ENCODE measurements around the gene MFGE8.
"Not testable (repeated sequence)": the region's sequence is repeated elsewhere in the genome, so short reads cannot be mapped to it uniquely, and the experiment has no call there.

The MFGE8 gene

GRCh38 chr15:88913017-88913849 is at the start of gene MFGE8:
MFGE8 (minus strand) TSS chr15:88913379; CDS start chr15:88913319, 60 bp downstream.
- peak; percentile 67 to 70 for DNase-seq (ENCODE audit: low read depth in 2 of 2)

- no peak for DNase-seq (ENCODE audit: low read depth in 2 of 2)
Measured at GRCh38 chr15:88959445-88959844, 46.3 kb upstream of the MFGE8 start.

GRCh38 chr15:88956906-88957305 is 43.7 kb upstream of the MFGE8 start:
- DNase-seq (ENCODE audit: low read depth in 2 of 2): no peak

- DNase-seq (ENCODE audit: low read depth in 2 of 2): no peak
Measured at GRCh38 chr15:88956263-88956662, 43.1 kb upstream of the MFGE8 start.

GRCh38 chr15:88954431-88955277 is 41.5 kb upstream of the MFGE8 start:
- DNase-seq (ENCODE audit: low read depth in 2 of 2): no peak

GRCh38 chr15:88950600-88951160 is 37.5 kb upstream of the MFGE8 start:
- no peak for DNase-seq (ENCODE audit: low read depth in 2 of 2)

- no peak for DNase-seq (ENCODE audit: low read depth in 2 of 2)
Measured at GRCh38 chr15:88949734-88950400, 36.7 kb upstream of the MFGE8 start.

GRCh38 chr15:88940110-88940675 is 27.0 kb upstream of the MFGE8 start:
- no peak for DNase-seq (ENCODE audit: low read depth in 2 of 2)

GRCh38 chr15:88939486-88939806 is 26.3 kb upstream of the MFGE8 start:
- DNase-seq (ENCODE audit: low read depth in 2 of 2): no peak

- no peak for DNase-seq (ENCODE audit: low read depth in 2 of 2)
Measured at GRCh38 chr15:88938802-88939485, 25.8 kb upstream of the MFGE8 start.

- not testable (repeated sequence) for DNase-seq (ENCODE audit: low read depth in 2 of 2)
Measured at GRCh38 chr15:88934449-88934848, 21.3 kb upstream of the MFGE8 start.

GRCh38 chr15:88932875-88933330 is 19.7 kb upstream of the MFGE8 start:
- DNase-seq (ENCODE audit: low read depth in 2 of 2): no peak

- DNase-seq (ENCODE audit: low read depth in 2 of 2): no peak
Measured at GRCh38 chr15:88932271-88932874, 19.2 kb upstream of the MFGE8 start.

- DNase-seq (ENCODE audit: low read depth in 2 of 2): no peak
Measured at GRCh38 chr15:88930579-88930978, 17.4 kb upstream of the MFGE8 start.

- DNase-seq (ENCODE audit: low read depth in 2 of 2): not testable (repeated sequence)
Measured at GRCh38 chr15:88929358-88930098, 16.3 kb upstream of the MFGE8 start.

- not testable (repeated sequence) for DNase-seq (ENCODE audit: low read depth in 2 of 2)
Measured at GRCh38 chr15:88928192-88928591, 15.0 kb upstream of the MFGE8 start.

- not testable (repeated sequence) for DNase-seq (ENCODE audit: low read depth in 2 of 2)
Measured at GRCh38 chr15:88925648-88926047, 12.5 kb upstream of the MFGE8 start.

- not testable (repeated sequence) for DNase-seq (ENCODE audit: low read depth in 2 of 2)
Measured at GRCh38 chr15:88920892-88921435, 7.8 kb upstream of the MFGE8 start.

GRCh38 chr15:88920186-88920891 is 7.2 kb upstream of the MFGE8 start:
- DNase-seq (ENCODE audit: low read depth in 2 of 2): no peak

Measured in stimulated activated CD8-positive, alpha-beta memory T cell treated with anti-CD3 and anti-CD28 coated beads, Interleukin-2, amount 100 ng/mL, for 48 hours (primary cell).